Measurements from ENCODE around the gene MTMR10. TPM values are rescaled to one million over a fixed set of nuclear protein-coding genes. Genes with fewer than 3 reads are reported as not detected.

The MTMR10 gene
- polyA plus RNA-seq, 1 of the 3 experiments (the other 2 are of a cell fraction) = 6.4 TPM

DNA sequence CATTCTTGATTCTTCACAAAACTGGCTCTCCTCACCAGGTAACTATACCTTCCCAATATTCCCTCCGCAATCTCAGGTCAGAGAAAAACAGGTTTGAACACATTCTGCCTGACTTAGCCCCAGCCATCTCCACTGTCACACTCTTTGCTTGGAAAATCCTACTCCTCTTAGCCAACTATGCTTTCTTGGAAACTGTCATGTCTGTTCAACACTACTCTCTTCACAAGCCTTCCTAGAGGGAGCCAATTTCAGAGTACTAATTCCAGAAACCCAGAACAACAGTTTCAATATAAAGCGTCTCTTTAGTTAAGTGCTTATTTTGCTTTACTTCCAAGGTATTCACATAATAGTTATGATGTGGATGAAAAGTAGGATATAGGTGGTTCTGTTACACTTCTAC lies 21.7 kb downstream of the MTMR10 start:
- POLR2A ChIA-PET = no interaction called here
- H3K9ac ChIP-seq = no peak overlapping the region
- no peaks in the 10 kb centered on the region for H3K79me2 ChIP-seq (ENCODE audit: insufficient read depth)
- H3K9me2 ChIP-seq = no peaks in the 10 kb centered on the region
- no peaks in the 10 kb centered on the region for H4K20me1 ChIP-seq (ENCODE audit: insufficient read depth)
- H3K36me3 ChIP-seq (replicated peaks in 1 of 2; ENCODE audit: control insufficient read depth in 1 of 2, insufficient read depth in 2 of 2, low read length in 1 of 2) = peaks cover 51 to 74% of the 10 kb centered on the region in 2 experiments
- no peak overlapping the region for H2AFZ ChIP-seq (ENCODE audit: low read depth)
- H3K4me1 ChIP-seq (ENCODE audit: control insufficient read depth in 1 of 2, insufficient read depth in 2 of 2, low read depth in 1 of 2, low read length in 1 of 2) = no peaks in the 10 kb centered on the region
- TF ChIP-seq TCF12 (IDR thresholded peaks at IDR 0.05) (no peak), YY1 (IDR thresholded peaks at IDR 0.05; ENCODE audit: low read depth) (no peak), RFX5 (IDR thresholded peaks at IDR 0.05; ENCODE audit: low read length) (no peak), GABPA (IDR thresholded peaks at IDR 0.05; ENCODE audit: low read depth) (no peak), RAD21 (IDR thresholded peaks at IDR 0.05; ENCODE audit: low read length) (no peak), NRF1 (IDR thresholded peaks at IDR 0.05; ENCODE audit: low read depth, low read length) (no peak), TEAD4 (IDR thresholded peaks at IDR 0.05; ENCODE audit: borderline replicate concordance, insufficient read depth) (no peak), TAF1 (IDR thresholded peaks at IDR 0.05; ENCODE audit: borderline replicate concordance, low read depth, low read length) (no peak), SMC3 (IDR thresholded peaks at IDR 0.05; ENCODE audit: low read depth, low read length) (no peak), POLR2AphosphoS5 (IDR thresholded peaks at IDR 0.05; ENCODE audit: low read depth, low read length) (no peak), FOXJ3 (CRISPR knock-in tag; IDR thresholded peaks at IDR 0.05) (no peak), MEF2A (IDR thresholded peaks at IDR 0.05; ENCODE audit: borderline replicate concordance, low read depth) (no peak)
- TF ChIP-seq, protein P1, sequence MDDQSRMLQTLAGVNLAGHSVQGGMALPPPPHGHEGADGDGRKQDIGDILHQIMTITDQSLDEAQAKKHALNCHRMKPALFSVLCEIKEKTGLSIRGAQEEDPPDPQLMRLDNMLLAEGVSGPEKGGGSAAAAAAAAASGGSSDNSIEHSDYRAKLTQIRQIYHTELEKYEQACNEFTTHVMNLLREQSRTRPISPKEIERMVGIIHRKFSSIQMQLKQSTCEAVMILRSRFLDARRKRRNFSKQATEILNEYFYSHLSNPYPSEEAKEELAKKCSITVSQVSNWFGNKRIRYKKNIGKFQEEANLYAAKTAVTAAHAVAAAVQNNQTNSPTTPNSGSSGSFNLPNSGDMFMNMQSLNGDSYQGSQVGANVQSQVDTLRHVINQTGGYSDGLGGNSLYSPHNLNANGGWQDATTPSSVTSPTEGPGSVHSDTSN (IDR thresholded peaks at IDR 0.05) = no peak
- TF ChIP-seq, protein P2, sequence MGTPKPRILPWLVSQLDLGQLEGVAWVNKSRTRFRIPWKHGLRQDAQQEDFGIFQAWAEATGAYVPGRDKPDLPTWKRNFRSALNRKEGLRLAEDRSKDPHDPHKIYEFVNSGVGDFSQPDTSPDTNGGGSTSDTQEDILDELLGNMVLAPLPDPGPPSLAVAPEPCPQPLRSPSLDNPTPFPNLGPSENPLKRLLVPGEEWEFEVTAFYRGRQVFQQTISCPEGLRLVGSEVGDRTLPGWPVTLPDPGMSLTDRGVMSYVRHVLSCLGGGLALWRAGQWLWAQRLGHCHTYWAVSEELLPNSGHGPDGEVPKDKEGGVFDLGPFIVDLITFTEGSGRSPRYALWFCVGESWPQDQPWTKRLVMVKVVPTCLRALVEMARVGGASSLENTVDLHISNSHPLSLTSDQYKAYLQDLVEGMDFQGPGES (IDR thresholded peaks at IDR 0.05; ENCODE audit: low read depth, low read length) = no peak
- TF ChIP-seq, protein P3, sequence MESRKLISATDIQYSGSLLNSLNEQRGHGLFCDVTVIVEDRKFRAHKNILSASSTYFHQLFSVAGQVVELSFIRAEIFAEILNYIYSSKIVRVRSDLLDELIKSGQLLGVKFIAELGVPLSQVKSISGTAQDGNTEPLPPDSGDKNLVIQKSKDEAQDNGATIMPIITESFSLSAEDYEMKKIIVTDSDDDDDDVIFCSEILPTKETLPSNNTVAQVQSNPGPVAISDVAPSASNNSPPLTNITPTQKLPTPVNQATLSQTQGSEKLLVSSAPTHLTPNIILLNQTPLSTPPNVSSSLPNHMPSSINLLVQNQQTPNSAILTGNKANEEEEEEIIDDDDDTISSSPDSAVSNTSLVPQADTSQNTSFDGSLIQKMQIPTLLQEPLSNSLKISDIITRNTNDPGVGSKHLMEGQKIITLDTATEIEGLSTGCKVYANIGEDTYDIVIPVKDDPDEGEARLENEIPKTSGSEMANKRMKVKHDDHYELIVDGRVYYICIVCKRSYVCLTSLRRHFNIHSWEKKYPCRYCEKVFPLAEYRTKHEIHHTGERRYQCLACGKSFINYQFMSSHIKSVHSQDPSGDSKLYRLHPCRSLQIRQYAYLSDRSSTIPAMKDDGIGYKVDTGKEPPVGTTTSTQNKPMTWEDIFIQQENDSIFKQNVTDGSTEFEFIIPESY (IDR thresholded peaks at IDR 0.05; ENCODE audit: borderline replicate concordance, low read depth) = no peak
- TF ChIP-seq, protein P4, sequence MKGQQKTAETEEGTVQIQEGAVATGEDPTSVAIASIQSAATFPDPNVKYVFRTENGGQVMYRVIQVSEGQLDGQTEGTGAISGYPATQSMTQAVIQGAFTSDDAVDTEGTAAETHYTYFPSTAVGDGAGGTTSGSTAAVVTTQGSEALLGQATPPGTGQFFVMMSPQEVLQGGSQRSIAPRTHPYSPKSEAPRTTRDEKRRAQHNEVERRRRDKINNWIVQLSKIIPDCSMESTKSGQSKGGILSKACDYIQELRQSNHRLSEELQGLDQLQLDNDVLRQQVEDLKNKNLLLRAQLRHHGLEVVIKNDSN (IDR thresholded peaks at IDR 0.05; ENCODE audit: borderline replicate concordance, low read depth) = no peak
- TF ChIP-seq, protein P5, sequence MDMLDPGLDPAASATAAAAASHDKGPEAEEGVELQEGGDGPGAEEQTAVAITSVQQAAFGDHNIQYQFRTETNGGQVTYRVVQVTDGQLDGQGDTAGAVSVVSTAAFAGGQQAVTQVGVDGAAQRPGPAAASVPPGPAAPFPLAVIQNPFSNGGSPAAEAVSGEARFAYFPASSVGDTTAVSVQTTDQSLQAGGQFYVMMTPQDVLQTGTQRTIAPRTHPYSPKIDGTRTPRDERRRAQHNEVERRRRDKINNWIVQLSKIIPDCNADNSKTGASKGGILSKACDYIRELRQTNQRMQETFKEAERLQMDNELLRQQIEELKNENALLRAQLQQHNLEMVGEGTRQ (IDR thresholded peaks at IDR 0.05; ENCODE audit: borderline replicate concordance, low read depth, low read length) = no peak
- H3K4me2 ChIP-seq = no peak overlapping the region
- H3F3A ChIP-seq (replicated peaks; ENCODE audit: insufficient read depth) = no peaks in the 10 kb centered on the region
- H3K4me3 ChIP-seq (ENCODE audit: low read depth in 2 of 2, low read length in 1 of 2) = no peak overlapping the region
- 98% methylated on average over 2 of the region's 2 CpGs for whole genome bisulfite sequencing (ENCODE audit: low lambda C conversion rate)
- CTCF ChIA-PET = no interaction called here
- no peaks in the 10 kb centered on the region for H3K27me3 ChIP-seq (ENCODE audit: insufficient read depth)
- H3K9me3 ChIP-seq = no peaks in the 10 kb centered on the region
- no peak for DNase-seq
- H3K27ac ChIP-seq (ENCODE audit: low read depth in 2 of 2, low read length in 1 of 2) = no peak overlapping the region
